SK-N-MC (cell line): ENCODE measurements around the gene FGFR4.

Source experiments
- EZH2 ChIP-seq: fragments of 200-600 bp; sonication (generic); IDR thresholded peaks from one replicate; pipeline ENCODE4 v1.6.1; 2017; ENCODE audit warnings: antibody characterized with exemption
- POLR2AphosphoS5 ChIP-seq: IDR thresholded peaks from 2 replicates; pipeline ENCODE4 v1.6.1; 2012; ENCODE audit warnings: mild to moderate bottlenecking, low read depth, low read length, borderline replicate concordance

GRCh38 chr5:177107159-177107558, 20.4 kb downstream of the FGFR4 start:
- TF ChIP-seq POLR2AphosphoS5 (no peak), EZH2 (no peak)
